Cortex of kidney (tissue), 1 donor: ENCODE data around the gene GTF2H3.

Experiments used
- DNase-seq: peaks from one replicate; lab custom pipeline; 2025; lab: John Stamatoyannopoulos, UW

GTF2H3 gene

DNA sequence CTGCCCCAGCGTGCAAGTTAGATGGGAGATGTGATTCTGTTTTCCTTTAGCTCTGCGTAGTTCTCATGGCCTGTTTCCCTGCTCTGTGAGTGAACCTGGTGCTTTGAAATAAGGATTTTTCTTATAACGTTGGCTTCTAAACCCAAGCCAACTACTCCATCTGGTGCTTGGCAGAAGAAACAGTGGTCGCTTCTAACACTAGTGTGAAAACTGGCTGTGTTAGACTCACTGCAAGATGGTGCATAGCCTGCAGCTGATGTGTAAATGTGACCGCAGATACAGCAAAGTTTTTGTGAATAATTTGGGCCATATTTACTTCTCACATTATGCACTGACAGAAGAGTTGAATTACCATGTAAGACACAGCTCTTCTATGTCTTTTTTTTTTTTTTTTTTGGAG lies 12.2 kb downstream of the GTF2H3 start:
- DNase-seq, result no peak

DNA sequence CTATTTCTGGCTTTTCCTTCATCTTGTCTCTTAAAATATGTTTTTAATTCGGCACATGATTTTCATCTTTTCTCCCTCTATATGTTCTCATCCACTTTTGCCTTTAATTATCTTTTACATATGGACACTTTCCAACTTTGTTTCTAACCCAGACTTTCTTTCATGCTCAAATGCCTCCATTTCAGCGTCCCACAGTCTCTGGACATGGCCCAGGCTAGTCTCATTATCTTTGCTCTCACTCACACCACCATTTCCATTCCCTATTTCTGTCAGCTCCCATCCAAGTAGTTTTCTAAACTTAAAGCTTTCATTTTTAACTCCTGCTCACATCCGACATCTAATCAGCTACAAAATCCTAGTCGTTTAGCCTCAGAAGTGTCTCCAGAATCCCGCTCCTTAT lies 14.8 kb downstream of the GTF2H3 start:
- no peak for DNase-seq

DNA sequence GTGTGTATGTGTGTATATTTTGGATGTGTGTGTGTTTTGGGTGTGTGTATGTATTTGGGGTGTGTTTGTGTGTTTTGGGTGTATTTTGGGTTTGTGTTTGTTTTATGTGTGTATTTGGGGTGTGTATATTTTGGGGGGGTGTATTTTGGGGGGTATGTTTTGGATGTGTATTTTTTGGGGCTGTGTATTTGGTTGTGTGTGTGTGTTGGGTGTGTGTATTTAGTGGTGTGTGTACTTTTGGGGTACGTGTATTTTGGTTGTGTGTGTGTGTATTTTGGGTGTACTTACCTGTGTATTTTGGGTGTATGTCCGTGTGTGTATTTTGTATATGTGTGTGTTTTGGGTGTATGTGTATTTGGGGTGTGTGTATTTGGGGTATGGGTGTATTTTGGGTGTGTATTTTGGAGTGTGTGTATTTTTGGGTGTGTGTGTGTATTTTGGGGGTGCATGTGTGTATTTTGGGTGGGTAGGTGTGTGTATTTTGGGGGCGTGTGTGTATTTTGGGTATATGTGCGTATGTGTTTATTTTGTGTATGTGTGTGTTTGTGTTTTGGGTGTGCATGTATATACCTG lies 20.6 kb downstream of the GTF2H3 start:
- no peak for DNase-seq

DNA sequence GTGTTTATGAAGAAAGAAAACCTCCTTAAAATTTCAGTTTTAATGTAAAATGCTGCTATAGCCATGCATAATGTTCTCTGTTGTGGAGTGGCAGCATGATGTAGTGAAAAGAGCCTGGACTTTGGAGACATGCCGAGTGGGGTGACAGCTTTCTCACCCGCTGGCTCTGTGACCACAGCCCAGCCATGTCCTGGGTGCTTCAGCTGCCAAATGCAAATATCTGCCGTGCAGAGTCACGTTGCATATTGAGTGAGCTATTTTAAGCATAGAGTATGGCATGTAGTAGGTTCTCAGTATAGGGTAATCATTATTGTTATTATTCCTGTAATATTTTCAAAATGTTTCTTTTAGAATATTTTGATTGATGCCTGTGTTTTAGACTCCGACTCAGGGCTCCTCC lies 21.8 kb downstream of the GTF2H3 start:
- no peak for DNase-seq

DNA sequence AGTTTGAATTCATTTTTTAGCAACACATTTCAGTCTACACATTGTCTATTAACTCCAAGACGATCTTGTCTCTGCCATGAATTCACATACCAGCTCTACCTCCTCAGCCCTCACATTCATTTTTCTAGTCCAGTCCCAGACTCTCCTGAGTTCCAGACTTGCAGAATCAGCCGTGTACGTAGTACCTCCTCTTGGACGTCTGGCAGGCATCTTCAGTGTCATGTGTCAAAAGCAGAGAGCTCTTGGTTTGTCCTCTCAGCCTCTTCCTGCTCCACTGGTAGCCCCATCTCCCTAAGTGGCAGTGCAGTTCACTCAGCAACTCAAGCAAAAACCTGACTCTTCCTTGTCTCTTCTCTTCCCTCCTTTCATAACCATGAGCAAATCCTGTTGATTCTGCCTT lies 22.8 kb downstream of the GTF2H3 start:
- no peak for DNase-seq

DNA sequence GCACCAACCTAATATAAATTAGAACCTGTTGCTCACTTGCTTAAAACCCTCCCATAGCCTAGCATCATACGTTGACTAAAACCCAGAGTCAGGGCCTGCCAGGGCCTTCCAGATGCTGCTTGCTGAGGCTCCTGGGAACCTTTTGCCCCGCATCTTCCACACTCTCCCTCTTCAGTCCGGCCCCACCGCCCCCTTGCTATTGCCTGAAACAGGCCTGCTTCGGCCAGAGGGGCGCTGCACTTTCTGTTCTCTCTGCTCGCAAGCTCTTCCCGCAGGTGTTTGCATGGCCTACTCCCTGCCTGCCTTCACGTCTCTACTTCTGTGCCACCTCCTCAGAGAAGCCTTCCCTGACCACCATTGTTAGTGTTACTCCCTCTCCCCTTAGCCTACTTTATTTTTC lies 23.6 kb downstream of the GTF2H3 start:
- DNase-seq, result no peak

- DNase-seq, result no peak
These were observed 26.5 kb downstream of the GTF2H3 start for GRCh38 chr12:123659996-123660727.

GRCh38 chr12:123667771-123668170 lies 34.1 kb downstream of the GTF2H3 start:
- DNase-seq, result no peak

DNA sequence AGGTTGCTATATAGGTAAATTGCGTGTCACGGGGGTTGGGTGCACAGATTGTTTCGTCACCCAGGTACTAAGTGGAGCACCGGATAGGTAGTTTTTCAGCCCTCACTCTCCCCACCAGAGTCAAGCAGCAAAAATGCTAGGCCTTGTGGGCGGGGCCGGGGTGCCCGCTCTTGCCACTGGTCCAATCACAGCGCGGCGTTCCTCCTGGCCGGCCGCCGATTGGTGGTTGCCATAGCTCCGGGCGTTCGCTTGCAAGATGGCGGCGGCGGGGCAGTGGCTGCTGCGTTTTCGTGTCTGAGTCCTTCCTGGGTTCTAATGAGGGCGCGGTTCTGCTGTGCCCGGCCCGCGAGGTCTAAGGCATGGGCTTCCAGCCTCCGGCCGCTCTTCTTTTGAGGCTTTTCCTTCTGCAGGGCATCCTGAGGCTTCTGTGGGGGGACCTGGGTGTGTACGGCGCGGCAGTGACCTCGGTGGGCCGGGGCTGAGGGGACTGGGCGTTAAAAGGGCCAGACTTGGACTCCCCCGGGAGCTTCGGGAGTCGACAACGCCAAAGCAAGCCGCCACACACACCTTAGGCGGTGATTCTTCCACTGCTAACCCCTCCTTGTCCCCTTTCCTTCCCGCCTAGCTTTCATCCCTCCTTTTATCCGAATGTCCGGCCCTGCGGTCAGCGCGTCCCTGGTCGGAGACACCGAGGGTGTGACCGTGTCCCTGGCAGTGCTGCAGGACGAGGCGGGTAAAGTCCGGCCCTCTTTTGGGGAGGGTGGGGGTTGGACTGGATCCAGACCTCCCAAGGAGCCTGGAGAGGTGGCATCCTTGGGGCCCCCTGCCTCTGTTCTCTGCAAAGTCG lies 37.5 kb downstream of the GTF2H3 start, which contains the start of gene TCTN2:
Gene TCTN2 (plus strand): TSS at position 232 of the 847 bp plus-strand sequence. CDS start 128 bp downstream, at position 360.
- peak; percentile 37 for DNase-seq

DNA sequence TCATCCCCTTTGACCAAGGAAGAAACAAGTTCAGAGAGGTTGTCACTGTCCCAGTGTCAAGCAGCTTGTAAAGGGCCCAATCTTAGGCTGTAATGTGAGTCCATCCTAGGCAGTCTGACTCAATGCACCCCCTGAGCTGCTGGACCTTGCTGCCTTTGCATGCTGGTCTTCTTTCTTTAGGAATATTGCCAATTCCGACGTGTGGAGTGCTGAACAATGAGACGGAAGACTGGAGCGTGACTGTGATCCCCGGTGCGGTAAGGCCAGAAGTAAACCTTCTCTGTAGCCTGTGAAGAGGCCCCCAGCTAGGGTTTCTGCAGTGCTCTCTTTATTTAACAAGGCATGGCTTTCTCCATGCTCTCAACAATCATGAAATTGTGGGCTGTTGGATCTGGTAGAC lies 38.2 kb downstream of the GTF2H3 start:
- no peak for DNase-seq

DNA sequence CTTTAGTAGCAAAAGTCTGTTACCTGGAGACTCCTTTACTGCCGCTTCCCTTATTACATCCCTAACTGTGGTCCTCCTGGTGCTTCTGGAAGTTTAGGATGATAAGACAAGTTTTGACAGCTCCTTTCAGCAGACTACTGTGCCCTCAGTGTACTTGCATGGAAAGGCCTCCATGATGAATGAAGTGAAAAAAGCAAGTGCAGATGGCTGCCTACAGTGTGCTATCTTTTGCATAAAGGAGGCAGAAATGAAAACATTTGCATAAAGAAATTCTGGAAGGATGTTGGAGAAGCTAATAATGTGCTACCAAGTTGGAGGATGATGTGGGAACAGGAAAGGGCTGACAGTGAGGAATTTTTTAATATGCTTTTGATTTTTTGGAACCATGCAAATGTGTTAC lies 41.8 kb downstream of the GTF2H3 start:
- DNase-seq, result no peak

- DNase-seq, result no peak
These were observed 43.1 kb downstream of the GTF2H3 start for GRCh38 chr12:123676616-123677320.

- DNase-seq, result no peak
These were observed 45.4 kb downstream of the GTF2H3 start for GRCh38 chr12:123678981-123679380.

- DNase-seq, result no peak
These were observed 48.0 kb downstream of the GTF2H3 start for GRCh38 chr12:123681605-123682004.

- DNase-seq, result no peak
These were observed 50.3 kb downstream of the GTF2H3 start for GRCh38 chr12:123683964-123684363.

GRCh38 chr12:123686636-123687190 lies 53.1 kb downstream of the GTF2H3 start:
- DNase-seq, result no peak

DNA sequence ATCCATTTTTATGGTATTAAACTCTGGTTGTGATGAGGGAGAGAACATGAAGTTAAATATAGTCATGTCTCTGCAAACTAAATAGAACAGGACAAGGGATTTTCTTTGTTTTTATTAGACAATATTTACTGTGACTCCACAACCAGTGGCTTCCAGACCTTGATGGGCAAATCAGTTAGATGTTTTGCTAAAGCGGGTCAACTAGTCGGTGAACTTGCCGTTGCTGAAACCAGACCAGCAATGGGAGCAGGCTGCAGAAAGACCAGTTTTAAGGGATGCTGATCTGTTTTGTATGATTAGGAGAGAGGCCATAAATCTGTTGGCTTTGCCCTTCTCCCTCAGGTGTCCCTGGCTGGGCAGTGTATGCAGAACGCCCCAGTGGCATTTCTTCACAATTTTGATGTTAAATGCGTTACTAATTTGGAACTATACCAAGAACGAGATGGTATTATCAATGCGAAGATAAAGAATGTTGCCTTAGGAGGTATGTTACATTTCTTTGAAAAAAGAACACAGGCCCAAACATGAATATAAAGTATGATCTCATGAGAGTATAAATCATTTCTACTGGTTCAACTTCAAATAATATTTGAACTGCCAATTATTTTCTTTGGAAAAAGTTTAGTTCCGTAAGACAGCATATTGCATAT lies 56.7 kb downstream of the GTF2H3 start:
- no peak for DNase-seq

- no peak for DNase-seq
These were observed 62.6 kb downstream of the GTF2H3 start for GRCh38 chr12:123696207-123696606.

DNA sequence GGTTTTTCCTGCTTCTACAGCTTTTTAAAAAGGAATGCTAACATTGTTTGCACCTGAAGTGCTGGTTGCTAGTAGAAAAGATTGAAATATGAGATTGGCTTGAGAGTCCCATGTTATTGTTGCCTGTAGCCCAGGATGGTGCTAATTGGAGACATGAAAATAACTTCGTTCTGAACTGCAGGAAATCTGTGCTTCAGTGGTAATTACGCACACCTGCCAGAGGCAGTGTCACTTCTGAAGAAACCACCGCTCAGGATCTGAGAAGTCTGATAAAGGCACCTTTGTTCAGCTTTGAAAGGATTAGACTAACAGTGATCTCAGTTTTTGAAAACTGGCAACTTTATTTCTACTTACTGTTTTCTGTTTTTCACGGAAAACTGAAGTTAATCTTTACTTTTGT lies 63.0 kb downstream of the GTF2H3 start:
- no peak for DNase-seq

DNA sequence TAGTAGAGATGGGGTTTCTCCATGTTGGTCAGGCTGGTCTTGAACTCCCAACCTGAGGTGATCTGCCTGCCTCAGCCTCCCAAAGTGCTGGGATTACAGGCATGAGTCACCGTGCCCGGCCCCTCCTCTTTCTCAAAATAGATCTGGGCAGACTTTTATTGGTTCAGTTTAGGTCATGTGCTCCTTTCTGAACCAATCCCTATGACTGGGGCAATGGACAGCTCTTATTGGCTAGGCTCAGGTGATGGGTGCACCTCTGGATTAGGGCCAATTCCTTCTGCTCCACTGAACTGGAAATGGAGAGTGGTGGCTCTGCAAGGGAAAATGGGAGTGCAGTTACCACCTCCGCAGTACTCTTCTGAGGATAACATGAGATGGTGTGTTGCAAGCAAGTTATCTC lies 72.3 kb downstream of the GTF2H3 start:
- no peak for DNase-seq

- no peak for DNase-seq
These were observed 73.8 kb downstream of the GTF2H3 start for GRCh38 chr12:123707466-123707865.
